ENCODE data around the gene EEIG1. TPM values are rescaled to one million over a fixed set of nuclear protein-coding genes. Genes with fewer than 3 reads are reported as not detected.
A peak's percentile ranks its signal among the peaks of the same experiment; 100 is the strongest.

The EEIG1 gene
- total RNA-seq, 1 donor from 2014 or later = 41.4 TPM

DNA sequence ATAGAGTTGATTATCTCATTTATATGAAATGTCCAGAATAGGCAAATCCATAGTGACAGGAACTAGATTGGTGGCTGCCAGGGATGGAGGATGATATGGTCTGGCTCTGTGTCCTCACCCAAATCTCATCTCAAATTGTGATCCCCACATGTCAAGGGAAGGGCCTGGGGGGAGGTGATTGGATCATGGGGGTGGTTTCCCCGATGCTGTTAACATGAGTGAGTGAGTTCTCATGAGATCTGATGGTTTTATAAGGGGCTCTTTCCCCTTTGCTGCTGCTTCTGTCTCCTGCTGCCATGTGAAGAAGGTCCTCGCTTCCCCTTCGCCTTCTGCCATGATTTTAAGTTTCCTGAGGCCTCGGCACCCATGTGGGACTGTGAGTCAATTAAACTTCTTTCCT is 21.4 kb downstream of the EEIG1 start:
- DNase-seq (ENCODE audit: extremely low spot score, unreplicated experiment) = no peak
- peaks cover 46% of the 10 kb centered on the region for H3K4me1 Mint-ChIP-seq (ENCODE audit: unreplicated experiment)
- H3K36me3 Mint-ChIP-seq (ENCODE audit: unreplicated experiment) = peaks cover 2% of the 10 kb centered on the region
- no peak overlapping the region for H3K4me3 Mint-ChIP-seq (ENCODE audit: unreplicated experiment)
- H3K27me3 Mint-ChIP-seq (ENCODE audit: unreplicated experiment) = no peaks in the 10 kb centered on the region
- TF ChIP-seq CTCF (IDR thresholded peaks at IDR 0.05) = no peak
- H3K27ac Mint-ChIP-seq (ENCODE audit: unreplicated experiment) = peak overlapping the region; percentile 50
- no peaks in the 10 kb centered on the region for H3K9me3 Mint-ChIP-seq (ENCODE audit: unreplicated experiment)

GRCh38 chr9:127958728-127959127 is 22.1 kb downstream of the EEIG1 start:
- no peaks in the 10 kb centered on the region for H3K27me3 Mint-ChIP-seq (ENCODE audit: unreplicated experiment)
- H3K27ac Mint-ChIP-seq (ENCODE audit: unreplicated experiment) = no peak overlapping the region
- TF ChIP-seq CTCF (IDR thresholded peaks at IDR 0.05) = no peak
- DNase-seq (ENCODE audit: extremely low spot score, unreplicated experiment) = no peak
- H3K36me3 Mint-ChIP-seq (ENCODE audit: unreplicated experiment) = peaks cover 2% of the 10 kb centered on the region
- no peaks in the 10 kb centered on the region for H3K9me3 Mint-ChIP-seq (ENCODE audit: unreplicated experiment)
- no peak overlapping the region for H3K4me3 Mint-ChIP-seq (ENCODE audit: unreplicated experiment)
- peaks cover 43% of the 10 kb centered on the region for H3K4me1 Mint-ChIP-seq (ENCODE audit: unreplicated experiment)

- Mint-ChIP-seq H3K27ac (ENCODE audit: unreplicated experiment) (no peak overlapping the region), H3K4me1 (ENCODE audit: unreplicated experiment) (peaks cover 42% of the 10 kb centered on the region), H3K36me3 (ENCODE audit: unreplicated experiment) (peaks cover 2% of the 10 kb centered on the region), H3K9me3 (ENCODE audit: unreplicated experiment) (no peaks in the 10 kb centered on the region), H3K27me3 (ENCODE audit: unreplicated experiment) (no peaks in the 10 kb centered on the region), H3K4me3 (ENCODE audit: unreplicated experiment) (no peak overlapping the region)
- peak; percentile 18 for TF ChIP-seq CTCF (IDR thresholded peaks at IDR 0.05)
- DNase-seq (ENCODE audit: extremely low spot score, unreplicated experiment) = no peak
These were observed 25.3 kb downstream of the EEIG1 start for GRCh38 chr9:127955294-127956015.

DNA sequence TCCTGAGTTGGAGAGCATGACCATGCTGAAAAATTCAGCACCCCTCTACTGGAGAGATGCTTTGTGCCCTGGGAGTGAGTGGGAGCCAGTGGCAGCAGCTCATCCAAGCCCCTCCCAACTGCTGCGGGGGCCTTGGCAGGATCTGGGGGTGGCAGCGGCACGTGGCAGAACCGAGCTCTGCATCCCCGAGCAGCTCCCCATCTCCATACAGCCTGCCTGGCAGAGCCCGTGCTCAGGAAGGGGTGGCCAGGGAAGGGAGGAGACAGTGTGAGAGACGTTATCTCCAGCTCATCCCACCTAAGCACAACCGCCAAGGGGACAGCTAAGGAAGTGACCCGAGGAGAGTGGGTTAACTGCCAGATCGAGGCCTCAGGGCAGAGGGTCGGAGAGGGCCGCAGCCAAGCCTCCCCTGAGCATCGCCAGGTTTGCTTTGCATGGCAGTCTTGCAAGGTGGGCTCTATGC is 25.9 kb downstream of the EEIG1 start:
- TF ChIP-seq CTCF (IDR thresholded peaks at IDR 0.05) = no peak
- H3K4me3 Mint-ChIP-seq (ENCODE audit: unreplicated experiment) = no peak overlapping the region
- no peaks in the 10 kb centered on the region for H3K9me3 Mint-ChIP-seq (ENCODE audit: unreplicated experiment)
- DNase-seq (ENCODE audit: extremely low spot score, unreplicated experiment) = no peak
- H3K36me3 Mint-ChIP-seq (ENCODE audit: unreplicated experiment) = peaks cover 5% of the 10 kb centered on the region
- H3K4me1 Mint-ChIP-seq (ENCODE audit: unreplicated experiment) = peaks cover 38% of the 10 kb centered on the region
- H3K27me3 Mint-ChIP-seq (ENCODE audit: unreplicated experiment) = no peaks in the 10 kb centered on the region
- no peak overlapping the region for H3K27ac Mint-ChIP-seq (ENCODE audit: unreplicated experiment)

DNA sequence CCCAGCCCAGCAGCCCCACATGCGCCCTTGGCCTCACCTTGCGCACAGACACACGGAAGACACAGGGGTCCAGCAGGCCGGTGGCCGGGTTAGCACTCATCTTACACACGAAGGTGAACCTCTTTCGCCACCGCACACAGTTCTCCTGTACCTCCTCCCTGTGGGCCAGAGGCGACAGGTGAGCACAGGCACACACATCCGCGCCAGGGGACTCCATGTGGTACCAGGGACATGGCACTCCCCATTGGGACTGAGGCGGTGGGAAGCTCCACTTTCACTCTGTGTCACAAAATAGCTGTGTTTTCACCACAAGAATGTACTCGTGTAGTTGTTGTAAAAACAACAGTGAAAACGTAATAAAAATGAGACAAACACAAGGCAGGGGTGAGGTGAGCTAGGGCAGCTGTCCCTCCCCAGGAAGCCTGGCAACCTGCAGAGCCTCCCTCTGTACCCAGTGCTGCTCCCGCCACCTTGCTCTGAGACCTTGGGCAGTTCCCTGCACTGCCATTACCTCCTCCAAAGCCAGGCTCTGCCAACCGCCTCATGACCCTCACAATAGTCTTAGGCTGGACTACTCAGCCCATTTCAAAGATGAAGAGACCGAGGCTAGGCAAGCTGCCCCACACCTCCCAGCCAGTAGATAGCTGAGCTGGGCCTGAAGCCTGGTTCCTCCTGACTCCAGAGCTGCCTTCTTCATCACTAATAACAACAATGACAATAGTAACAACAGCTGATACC is 26.9 kb downstream of the EEIG1 start:
- H3K9me3 Mint-ChIP-seq (ENCODE audit: unreplicated experiment) = no peaks in the 10 kb centered on the region
- no peak overlapping the region for H3K4me3 Mint-ChIP-seq (ENCODE audit: unreplicated experiment)
- no peaks in the 10 kb centered on the region for H3K27me3 Mint-ChIP-seq (ENCODE audit: unreplicated experiment)
- H3K27ac Mint-ChIP-seq (ENCODE audit: unreplicated experiment) = no peak overlapping the region
- TF ChIP-seq CTCF (IDR thresholded peaks at IDR 0.05) = no peak
- no peak for DNase-seq (ENCODE audit: extremely low spot score, unreplicated experiment)
- peaks cover 5% of the 10 kb centered on the region for H3K36me3 Mint-ChIP-seq (ENCODE audit: unreplicated experiment)
- peaks cover 36% of the 10 kb centered on the region for H3K4me1 Mint-ChIP-seq (ENCODE audit: unreplicated experiment)
